HCT116 (cell line): ENCODE data around the gene SH3TC1.

Source experiments
- CEBPB ChIP-seq: IDR thresholded peaks from 2 replicates; pipeline ENCODE4 v1.6.1; 2012; ENCODE audit warnings: low read depth
- CTCF ChIP-seq, 3 experiments: fragments of 200-600 bp in 1 of 3; sonication (generic) in 1 of 3; IDR thresholded peaks in 2 of 3; conservative IDR thresholded peaks in 1 of 3; 2 replicates each; pipeline ENCODE4 v1.5.1; 2012 to 2017; ENCODE audit warnings: low read depth in 2 of 3, low read length in 2 of 3, antibody characterized with exemption in 1 of 3, borderline replicate concordance in 1 of 3, control low read depth in 1 of 3, mild to moderate bottlenecking in 1 of 3, mixed read lengths in 1 of 3, mixed run types in 1 of 3, moderate library complexity in 1 of 3; ENCODE audit not compliant: insufficient read depth in 1 of 3
- EGR1 ChIP-seq: IDR thresholded peaks from 2 replicates; pipeline ENCODE4 v1.6.1; 2012; ENCODE audit warnings: low read depth
- FOSL1 ChIP-seq: IDR thresholded peaks from 2 replicates; pipeline ENCODE4 v1.6.1; 2012; ENCODE audit warnings: low read depth
- JUND ChIP-seq: IDR thresholded peaks from 2 replicates; pipeline ENCODE4 v1.6.1; 2012
- POLR2A ChIP-seq: IDR thresholded peaks from 2 replicates; pipeline ENCODE4 v1.7.0; 2011; ENCODE audit warnings: borderline replicate concordance; ENCODE audit not compliant: insufficient read depth, insufficient read length; ENCODE audit errors: extremely low read depth
- REST ChIP-seq: IDR thresholded peaks from 2 replicates; pipeline ENCODE4 v1.6.1; 2012; ENCODE audit warnings: low read depth
- ZBTB33 ChIP-seq: IDR thresholded peaks from 2 replicates; pipeline ENCODE4 v1.6.1; 2011; ENCODE audit warnings: mild to moderate bottlenecking, low read length, moderate library complexity; ENCODE audit not compliant: insufficient replicate concordance; ENCODE audit errors: extremely low read depth
- ZNF274 ChIP-seq: fragments of 200-500 bp; sonication (Bioruptor generic); IDR thresholded peaks from 2 replicates; pipeline ENCODE4 v1.6.1; 2014; ENCODE audit warnings: mild to moderate bottlenecking, low read depth, low read length, inconsistent platforms

DNA sequence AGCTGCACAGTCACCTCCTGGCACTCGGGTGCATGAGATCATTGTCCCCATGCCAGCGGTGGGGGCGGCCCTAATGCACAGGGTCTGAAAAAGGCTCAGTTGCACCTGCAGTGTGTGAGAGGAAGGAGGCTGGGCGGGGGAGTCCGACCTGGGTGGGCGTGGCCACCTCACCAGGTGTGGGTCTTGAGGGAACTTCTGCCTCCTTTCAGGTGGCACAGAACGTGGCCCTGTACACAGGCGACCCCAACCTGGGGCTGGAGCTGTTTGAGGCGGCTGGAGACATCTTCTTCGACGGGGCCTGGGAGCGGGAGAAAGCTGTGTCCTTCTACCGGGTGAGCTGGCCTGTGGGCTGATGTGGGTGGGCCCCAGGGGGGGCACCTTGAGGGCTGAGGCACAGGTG lies 36.1 kb downstream of the SH3TC1 start:
- no peak for TF ChIP-seq CTCF (IDR thresholded peaks at IDR 0.05 in 2 of 3, conservative IDR thresholded peaks at IDR 0.05 in 1 of 3; ENCODE audit: borderline replicate concordance in 1 of 3, insufficient read depth in 1 of 3, low read depth in 2 of 3, low read length in 2 of 3)
- no peak for TF ChIP-seq ZBTB33
- no peak for TF ChIP-seq REST
- no peak for TF ChIP-seq FOSL1
- TF ChIP-seq POLR2A, result no peak
- TF ChIP-seq EGR1, result no peak
- TF ChIP-seq JUND, result no peak
- TF ChIP-seq CEBPB, result no peak
- TF ChIP-seq ZNF274, result no peak
